HepG2 (cell line): Measurements from ENCODE around the gene TGFB2. TPM values are rescaled to one million over a fixed set of nuclear protein-coding genes. Genes with fewer than 3 reads are reported as not detected.

Experiments
- ATAC-seq: fragments of 200-7000 bp; cut with Tn5 transposase; 3 replicates; pipeline ENCODE4 v1.9.1; 2020; ENCODE audit warnings: mild to moderate bottlenecking, moderate library complexity
- BruUV-seq: library from RNA; stranded (reverse); fragments of 400-500 nt; replicated peaks from 2 replicates; lab custom pipeline; 2021; lab: Mats Ljungman, UMichigan
- CTCF ChIA-PET: fragments of 300-600 bp; formaldehyde crosslinking; extraction: SDS; loops from one replicate; lab custom pipeline; 2021; ENCODE audit warnings: low total read pairs, inconsistent platforms, low intra/inter-chr PET ratio; lab: Yijun Ruan, JAX
- POLR2A ChIA-PET: fragments of 350-600 bp; sonication (Branson Sonifier 250); formaldehyde crosslinking; loops from one replicate; lab custom pipeline; 2020; ENCODE audit warnings: antibody characterized with exemption, inconsistent platforms; lab: Yijun Ruan, JAX
- DNase-seq: peaks from one replicate; pipeline ENCODE4 v3.0.0-alpha.2; 2015; ENCODE audit warnings: low spot score
- FAIRE-seq: peaks from 3 replicates; lab custom pipeline; 2011; peaks lifted over from hg19 to GRCh38; lab: Jason Lieb, UNC
- H2AFZ ChIP-seq: one replicate; pipeline ENCODE4 v1.6.1; 2011; ENCODE audit warnings: low read length, inconsistent platforms
- H3K27ac ChIP-seq: fragments of 300-600 bp; 3 replicates; pipeline ENCODE4 v1.8.0; 2011; ENCODE audit warnings: mixed run types, mild to moderate bottlenecking, mixed read lengths, low read length, inconsistent platforms; ENCODE audit not compliant: insufficient read depth; ENCODE audit errors: extremely low read length
- H3K27me3 ChIP-seq, 2 experiments: fragments of 200-600 bp in 1 of 2; 2 replicates in 1 of 2; 3 replicates in 1 of 2; pipeline versions ENCODE4 v1.6.0 to v1.8.0; 2011; ENCODE audit warnings: low read length in 2 of 2, mild to moderate bottlenecking in 2 of 2, moderate library complexity in 2 of 2, inconsistent platforms in 1 of 2; ENCODE audit not compliant: insufficient read depth in 2 of 2, control insufficient read depth in 1 of 2
- H3K36me3 ChIP-seq, 2 experiments: fragments of 200-600 bp in 1 of 2; replicated peaks in 1 of 2; 2 replicates in 1 of 2; 3 replicates in 1 of 2; pipeline versions ENCODE4 v1.5.1 to v1.8.0; 2011; ENCODE audit warnings: low read length in 2 of 2, inconsistent platforms in 1 of 2; ENCODE audit not compliant: insufficient read depth in 2 of 2, control insufficient read depth in 1 of 2
- H3K4me1 ChIP-seq: 2 replicates; pipeline ENCODE4 v1.5.1; 2012; ENCODE audit warnings: low read length, inconsistent platforms; ENCODE audit not compliant: insufficient read depth
- H3K4me2 ChIP-seq: 2 replicates; pipeline ENCODE4 v1.6.0; 2011; ENCODE audit warnings: low read depth, low read length, inconsistent platforms
- H3K4me3 ChIP-seq, 3 experiments: fragments of 200-600 bp in 1 of 3; sonication (generic), shearing (Covaris generic) in 1 of 3; replicated peaks in 1 of 3; 2 replicates each; pipeline ENCODE4 v1.5.1; 2011 to 2016; ENCODE audit warnings: low read length in 3 of 3, inconsistent platforms in 2 of 3, low read depth in 2 of 3, mild to moderate bottlenecking in 2 of 3, control low read depth in 1 of 3, mixed read lengths in 1 of 3; ENCODE audit not compliant: insufficient read depth in 1 of 3
- H3K79me2 ChIP-seq: one replicate; pipeline ENCODE4 v1.6.1; 2011; ENCODE audit warnings: low read length, inconsistent platforms; ENCODE audit not compliant: insufficient read depth
- H3K9ac ChIP-seq: 2 replicates; pipeline ENCODE4 v1.6.0; 2011; ENCODE audit warnings: mild to moderate bottlenecking, low read depth, low read length, inconsistent platforms; ENCODE audit not compliant: insufficient read depth
- H3K9me3 ChIP-seq: 2 replicates; pipeline ENCODE4 v1.5.1; 2012; ENCODE audit warnings: mild to moderate bottlenecking, low read length
- H4K20me1 ChIP-seq: 2 replicates; pipeline ENCODE4 v1.6.0; 2011; ENCODE audit warnings: inconsistent platforms, mild to moderate bottlenecking, low read length, moderate library complexity; ENCODE audit not compliant: insufficient read depth
- ADNP ChIP-seq: sonication (generic); formaldehyde crosslinking; IDR thresholded peaks from 2 replicates; pipeline ENCODE4 v1.4.0; 2020; ENCODE audit warnings: missing genetic modification reagents
- CREM ChIP-seq, 2 experiments: sonication (generic) in 1 of 2; formaldehyde crosslinking in 1 of 2; IDR thresholded peaks; 2 replicates each; pipeline versions ENCODE4 v1.4.0 to v1.6.1; 2016 to 2020; ENCODE audit warnings: antibody characterized with exemption in 1 of 2, mild to moderate bottlenecking in 1 of 2, missing genetic modification reagents in 1 of 2
- FOXA3 ChIP-seq: IDR thresholded peaks from 2 replicates; pipeline ENCODE4 v1.6.1; 2016; ENCODE audit warnings: missing genetic modification reagents, missing compliant biosample characterization
- GPBP1L1 ChIP-seq: sonication (generic); formaldehyde crosslinking; IDR thresholded peaks from 2 replicates; pipeline ENCODE4 v1.5.0; 2020; ENCODE audit warnings: mild to moderate bottlenecking, missing genetic modification reagents
- HDAC2 ChIP-seq: sonication (generic); formaldehyde crosslinking; IDR thresholded peaks from 2 replicates; pipeline ENCODE4 v1.4.0; 2020; ENCODE audit warnings: missing genetic modification reagents
- RNF2 ChIP-seq: fragments of 450-650 bp; conservative IDR thresholded peaks from 2 replicates; pipeline ENCODE4 v1.6.1; 2016; ENCODE audit warnings: low read depth
- SCMH1 ChIP-seq: sonication (generic); formaldehyde crosslinking; IDR thresholded peaks from 2 replicates; pipeline ENCODE4 v1.9.0; 2021; ENCODE audit warnings: missing genetic modification reagents, mild to moderate bottlenecking, borderline replicate concordance
- SNAPC4 ChIP-seq: sonication (generic); formaldehyde crosslinking; IDR thresholded peaks from 2 replicates; pipeline ENCODE4 v1.4.0; 2020; ENCODE audit warnings: mild to moderate bottlenecking, missing genetic modification reagents
- SP2 ChIP-seq: sonication (generic); formaldehyde crosslinking; IDR thresholded peaks from 2 replicates; pipeline ENCODE4 v1.5.1; 2020; ENCODE audit warnings: mild to moderate bottlenecking, missing genetic modification reagents
- ZNF496 ChIP-seq: sonication (generic); formaldehyde crosslinking; IDR thresholded peaks from 2 replicates; pipeline ENCODE4 v1.8.1; 2023; ENCODE audit warnings: mild to moderate bottlenecking, moderate library complexity, missing genetic modification reagents; ENCODE audit not compliant: insufficient replicate concordance
- ZNF777 ChIP-seq: sonication (generic); formaldehyde crosslinking; IDR thresholded peaks from 2 replicates; pipeline ENCODE4 v1.4.0; 2020; ENCODE audit warnings: missing genetic modification reagents
- ZNF878 ChIP-seq: sonication (generic); formaldehyde crosslinking; IDR thresholded peaks from 2 replicates; pipeline ENCODE4 v1.8.1; 2023; ENCODE audit warnings: mild to moderate bottlenecking, missing genetic modification reagents, moderate library complexity
- ZSCAN5A ChIP-seq: sonication (generic); formaldehyde crosslinking; IDR thresholded peaks from 2 replicates; pipeline ENCODE4 v1.8.0; 2022; ENCODE audit warnings: mild to moderate bottlenecking, missing genetic modification reagents, borderline replicate concordance
- WGBS: methylation state at CpG from one replicate; pipeline ENCODE4 v1.1.6; 2017; ENCODE audit warnings: low lambda C conversion rate; 5-methylcytosine and 5-hydroxymethylcytosine counted together
- in situ Hi-C: cut with HindIII; loops from 2 replicates; pipeline ENCODE4 v1.10.0; 2017; ENCODE audit warnings: low pct_unique_long_range_greater_than_20kb; ENCODE audit not compliant: extremely low pct_ligation_motif_present
- intact Hi-C: fragments of 100-400 bp; cut with micrococcal nuclease; formaldehyde crosslinking; loops from one replicate; pipeline ENCODE4 v1.10.0; 2022; ENCODE audit not compliant: unreplicated experiment
- polyA plus RNA-seq, 8 experiments: library from polyadenylated mRNA; depleted of rRNA in 3 of 8; stranded (reverse) in 7 of 8; unstranded in 1 of 8; fragments of >200 nt; fragmentation: Illumina TruSeq in 4 of 8; extraction: Trizol in 4 of 8; gene quantifications; 2 replicates each; pipeline versions ENCODE4 v1.2.1 to v1.2.3, GENCODE V29; 2011 to 2016; ENCODE audit warnings: low read depth in 4 of 8, missing spikeins in 1 of 8, mixed read lengths in 1 of 8; ENCODE audit not compliant: insufficient read depth in 1 of 8
- total RNA-seq, 5 experiments: library from RNA; depleted of rRNA; stranded (reverse); fragments of >200 nt; fragmentation: Illumina TruSeq; extraction: Trizol; gene quantifications; 2 replicates each; pipeline ENCODE4 v1.2.3, GENCODE V29; 2016; ENCODE audit warnings: low read depth in 1 of 5

Gene TGFB2
- total and polyA plus RNA-seq, 2 of the 13 experiments (the other 11 are each of a cell fraction or from before 2014, with no cell fraction given) = 0.07 TPM; not detected in 1

GRCh38 chr1:218467101-218468072 lies 122.3 kb downstream of the TGFB2 start:
- DNase-seq (no peak), ATAC-seq (no peak), FAIRE-seq (no peak)
- ChIA-PET POLR2A (no interaction called here), CTCF (no interaction called here)
- WGBS = 76% methylated on average over 8 of the region's 8 CpGs
- Histone ChIP-seq H4K20me1 (no peaks in the 10 kb centered on the region), H3K4me1 (no peaks in the 10 kb centered on the region), H3K27me3 (no peaks in the 10 kb centered on the region), H2AFZ (no peak overlapping the region), H3K27ac (no peak overlapping the region), H3K79me2 (no peaks in the 10 kb centered on the region), H3K4me3 (no peak overlapping the region), H3K9me3 (no peaks in the 10 kb centered on the region), H3K36me3 (no peaks in the 10 kb centered on the region), H3K4me2 (no peak overlapping the region), H3K9ac (no peak overlapping the region)
- intact Hi-C loops = no loop called here
- in situ Hi-C loops = no loop called here
- BruUV-seq = no TSS peak
- TF ChIP-seq SP2 (CRISPR knock-in tag) = no peak
- TF ChIP-seq ZSCAN5A = no peak
- no peak for TF ChIP-seq CREM (IDR thresholded peaks at IDR 0.05)
- TF ChIP-seq CREM (CRISPR knock-in tag; IDR thresholded peaks at IDR 0.05) = no peak
- TF ChIP-seq FOXA3 (CRISPR knock-in tag) = no peak
- TF ChIP-seq GPBP1L1 (CRISPR knock-in tag) = no peak
- no peak for TF ChIP-seq HDAC2
- no peak for TF ChIP-seq SCMH1 (CRISPR knock-in tag)
- no peak for TF ChIP-seq ADNP (CRISPR knock-in tag)
- TF ChIP-seq ZNF496 (CRISPR knock-in tag) = no peak
- no peak for TF ChIP-seq ZNF777 (CRISPR knock-in tag)
- TF ChIP-seq ZNF878 (CRISPR knock-in tag) = no peak
- TF ChIP-seq RNF2 = no peak
- TF ChIP-seq SNAPC4 (CRISPR knock-in tag) = no peak
